ENCODE measurements around the gene OR2T1. TPM values are rescaled to one million over a fixed set of nuclear protein-coding genes. Genes with fewer than 3 reads are reported as not detected.
A peak's percentile ranks its signal among the peaks of the same experiment; 100 is the strongest.

OR2T1 gene
- total RNA-seq, 2 experiments from 2014 or later, result not detected

GRCh38 chr1:248388426-248388825, 14.4 kb upstream of the OR2T1 start:
- Histone ChIP-seq H3K79me2 (ENCODE audit: insufficient read depth, low read depth, low read length) (no peaks in the 10 kb centered on the region), H4K20me1 (ENCODE audit: insufficient read depth, low read length) (no peaks in the 10 kb centered on the region), H3K36me3 (ENCODE audit: insufficient read depth, low read length) (no peaks in the 10 kb centered on the region), H3K27ac (ENCODE audit: low read depth, low read length, poor library complexity, severe bottlenecking) (no peak overlapping the region), H2AFZ (ENCODE audit: low read length) (no peak overlapping the region), H3K9me2 (ENCODE audit: insufficient read depth, low read length) (no peaks in the 10 kb centered on the region), H3K9me3 (ENCODE audit: low read length) (no peaks in the 10 kb centered on the region), H3K4me1 (ENCODE audit: insufficient read depth, low read length, poor library complexity, severe bottlenecking) (no peaks in the 10 kb centered on the region), H3K4me2 (ENCODE audit: low read length) (no peak overlapping the region), H3K4me3 (ENCODE audit: low read depth, low read length, poor library complexity, severe bottlenecking) (no peak overlapping the region)
- ChIA-PET CTCF (ENCODE audit: unreplicated experiment) (no interaction called here), POLR2A (interaction anchor here (0.5 to 0.7 kb wide), 2 partner anchors 9 to 12 kb away, joined by 3 to 4 read pairs; no protein-coding TSS in a partner anchor)
- intact Hi-C loops (cut with micrococcal nuclease; ENCODE audit: unreplicated experiment), result no loop called here
- TF ChIP-seq EZH2phosphoT487 (IDR thresholded peaks at IDR 0.05; ENCODE audit: borderline replicate concordance, low read depth, low read length) (no peak), CTCF (conservative IDR thresholded peaks at IDR 0.05; ENCODE audit: low read length) (no peak)
- BruUV-seq (replicated peaks), result no TSS peak
- no peak for DNase-seq (ENCODE audit: low spot score)

- TF ChIP-seq CTCF (conservative IDR thresholded peaks at IDR 0.05; ENCODE audit: low read length) (no peak), EZH2phosphoT487 (IDR thresholded peaks at IDR 0.05; ENCODE audit: borderline replicate concordance, low read depth, low read length) (no peak)
- Histone ChIP-seq H3K9me3 (ENCODE audit: low read length) (no peaks in the 10 kb centered on the region), H3K4me2 (ENCODE audit: low read length) (no peak overlapping the region), H3K27ac (ENCODE audit: low read depth, low read length, poor library complexity, severe bottlenecking) (no peak overlapping the region), H3K36me3 (ENCODE audit: insufficient read depth, low read length) (no peaks in the 10 kb centered on the region), H3K4me3 (ENCODE audit: low read depth, low read length, poor library complexity, severe bottlenecking) (no peak overlapping the region), H3K79me2 (ENCODE audit: insufficient read depth, low read depth, low read length) (no peaks in the 10 kb centered on the region), H4K20me1 (ENCODE audit: insufficient read depth, low read length) (no peaks in the 10 kb centered on the region), H2AFZ (ENCODE audit: low read length) (no peak overlapping the region), H3K4me1 (ENCODE audit: insufficient read depth, low read length, poor library complexity, severe bottlenecking) (no peaks in the 10 kb centered on the region), H3K9me2 (ENCODE audit: insufficient read depth, low read length) (no peaks in the 10 kb centered on the region)
- POLR2A ChIA-PET, result no interaction called here
- intact Hi-C loops (cut with micrococcal nuclease; ENCODE audit: unreplicated experiment), result no loop called here
- DNase-seq (ENCODE audit: low spot score), result no peak
- CTCF ChIA-PET (ENCODE audit: unreplicated experiment), result no interaction called here
- BruUV-seq (replicated peaks), result no TSS peak
Observed at GRCh38 chr1:248393050-248393449, 9.8 kb upstream of the OR2T1 start.

- H3K79me2 ChIP-seq (ENCODE audit: insufficient read depth, low read depth, low read length), result no peaks in the 10 kb centered on the region
- no peaks in the 10 kb centered on the region for H3K4me1 ChIP-seq (ENCODE audit: insufficient read depth, low read length, poor library complexity, severe bottlenecking)
- no TSS peak for BruUV-seq (replicated peaks)
- intact Hi-C loops (cut with micrococcal nuclease; ENCODE audit: unreplicated experiment), result no loop called here
- CTCF ChIA-PET (ENCODE audit: unreplicated experiment), result no interaction called here
- H3K9me3 ChIP-seq (ENCODE audit: low read length), result no peaks in the 10 kb centered on the region
- H3K9me2 ChIP-seq (ENCODE audit: insufficient read depth, low read length), result no peaks in the 10 kb centered on the region
- POLR2A ChIA-PET, result no interaction called here
- TF ChIP-seq CTCF (conservative IDR thresholded peaks at IDR 0.05; ENCODE audit: low read length) (peak; percentile 64), EZH2phosphoT487 (IDR thresholded peaks at IDR 0.05; ENCODE audit: borderline replicate concordance, low read depth, low read length) (no peak)
- no peak overlapping the region for H2AFZ ChIP-seq (ENCODE audit: low read length)
- H3K4me3 ChIP-seq (ENCODE audit: low read depth, low read length, poor library complexity, severe bottlenecking), result no peak overlapping the region
- H3K4me2 ChIP-seq (ENCODE audit: low read length), result no peak overlapping the region
- no peaks in the 10 kb centered on the region for H3K36me3 ChIP-seq (ENCODE audit: insufficient read depth, low read length)
- no peaks in the 10 kb centered on the region for H4K20me1 ChIP-seq (ENCODE audit: insufficient read depth, low read length)
- H3K27ac ChIP-seq (ENCODE audit: low read depth, low read length, poor library complexity, severe bottlenecking), result no peak overlapping the region
- DNase-seq (ENCODE audit: low spot score), result no peak
Observed at GRCh38 chr1:248404024-248404423, 1.2 kb downstream of the OR2T1 start.
